ENCODE measurements around the gene LAMB3. TPM values are rescaled to one million over a fixed set of nuclear protein-coding genes. Genes with fewer than 3 reads are reported as not detected.

Gene LAMB3
- total RNA-seq, 1 experiment from 2014 or later: 0.45 TPM

DNA sequence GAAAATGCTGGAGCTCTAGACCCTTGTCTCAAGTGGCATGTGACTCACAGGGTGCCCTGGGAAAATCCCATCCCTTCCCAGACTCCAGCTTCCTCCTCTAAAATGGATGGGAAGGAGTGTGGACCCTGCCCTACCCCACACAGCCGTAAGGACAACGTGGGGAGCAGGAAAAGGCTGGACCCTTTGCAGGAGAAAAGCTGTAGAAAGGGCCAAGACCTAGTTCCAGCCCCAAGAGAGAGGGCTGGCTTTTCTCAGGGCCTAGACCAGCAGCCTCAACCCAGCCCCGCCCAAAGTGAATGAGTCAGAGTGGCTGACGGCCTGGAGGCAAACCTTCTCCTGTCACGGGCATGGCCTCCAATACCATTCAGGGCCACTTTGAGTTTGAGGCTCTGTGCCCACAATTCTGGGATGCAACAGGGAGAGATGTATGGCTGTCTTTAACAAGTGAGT is 1.1 kb downstream of the LAMB3 start:
- Histone ChIP-seq H3K4me3 (ENCODE audit: insufficient read depth, low read depth, low read length) (no peak overlapping the region), H3K36me3 (replicated peaks; ENCODE audit: control insufficient read depth, insufficient read depth, low read length) (no peaks in the 10 kb centered on the region), H3K27me3 (ENCODE audit: control insufficient read depth, insufficient read depth, low read length) (no peaks in the 10 kb centered on the region; the same call in 1 of the 2 replicates)
- no peak for DNase-seq

DNA sequence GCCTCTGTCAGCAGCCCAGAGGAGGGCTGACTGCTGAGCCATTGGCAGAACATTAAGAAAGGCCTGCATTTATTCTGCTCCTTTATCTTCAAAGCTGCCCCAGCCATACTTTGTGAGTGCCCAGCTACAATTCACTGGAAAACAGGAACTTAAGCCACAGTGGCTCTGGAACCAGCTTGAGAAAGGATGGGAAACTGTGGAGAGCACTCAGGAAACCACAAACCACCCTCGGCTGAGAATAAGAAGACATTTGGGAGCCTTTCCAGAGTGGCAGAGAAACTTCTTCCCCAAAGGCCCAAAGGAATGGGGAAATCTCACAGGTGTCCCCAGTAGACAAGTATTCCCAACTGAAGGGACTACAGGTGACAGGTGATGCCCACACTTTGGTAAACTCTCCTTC is 1.8 kb downstream of the LAMB3 start:
- no peaks in the 10 kb centered on the region; the same call in 1 of the 2 replicates for H3K27me3 ChIP-seq (ENCODE audit: control insufficient read depth, insufficient read depth, low read length)
- no peak overlapping the region for H3K4me3 ChIP-seq (ENCODE audit: insufficient read depth, low read depth, low read length)
- DNase-seq: no peak
- no peaks in the 10 kb centered on the region for H3K36me3 ChIP-seq (replicated peaks; ENCODE audit: control insufficient read depth, insufficient read depth, low read length)

DNA sequence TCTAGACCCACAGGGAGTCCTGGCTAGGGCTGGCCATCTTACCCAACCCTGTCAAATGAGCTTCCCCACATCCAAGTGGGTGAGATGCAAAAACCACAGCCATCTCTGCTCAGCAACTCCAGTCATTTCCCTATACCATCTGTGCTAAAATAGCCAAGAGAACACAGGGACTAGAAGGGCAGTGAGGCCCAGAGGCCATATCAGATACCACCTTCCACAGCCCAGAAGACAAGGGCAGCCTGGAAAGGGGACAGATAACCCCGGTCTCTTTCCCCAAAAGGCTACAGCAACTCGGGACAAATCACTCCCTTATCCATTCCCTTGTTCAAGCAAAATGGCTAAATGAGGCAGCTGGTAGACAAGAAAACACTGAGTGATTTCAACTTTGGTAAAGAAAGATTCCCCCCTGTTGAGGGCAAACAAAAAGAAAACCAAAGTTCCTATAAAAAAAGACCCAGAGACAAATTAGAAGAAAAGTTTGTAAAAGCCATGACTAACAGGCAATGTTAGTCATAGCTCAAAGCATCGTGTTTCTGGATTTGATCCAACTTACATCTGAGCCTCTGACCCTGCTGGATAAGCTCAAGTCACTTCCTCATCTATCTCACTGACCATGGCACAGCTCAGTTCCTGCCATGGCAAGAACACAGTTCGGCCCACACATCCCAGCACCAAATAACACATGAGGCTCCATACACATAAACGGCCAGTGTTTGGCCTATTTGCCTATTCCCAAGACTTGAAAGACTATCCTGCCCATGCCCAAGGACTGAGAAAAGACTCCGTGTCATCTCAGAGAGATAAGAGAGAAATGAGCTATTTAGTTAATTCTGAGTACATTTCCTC is 3.1 kb downstream of the LAMB3 start:
- no peak for DNase-seq
- Histone ChIP-seq H3K27me3 (ENCODE audit: control insufficient read depth, insufficient read depth, low read length) (no peaks in the 10 kb centered on the region), H3K4me3 (ENCODE audit: insufficient read depth, low read depth, low read length) (no peak overlapping the region), H3K36me3 (replicated peaks; ENCODE audit: control insufficient read depth, insufficient read depth, low read length) (no peaks in the 10 kb centered on the region)

DNA sequence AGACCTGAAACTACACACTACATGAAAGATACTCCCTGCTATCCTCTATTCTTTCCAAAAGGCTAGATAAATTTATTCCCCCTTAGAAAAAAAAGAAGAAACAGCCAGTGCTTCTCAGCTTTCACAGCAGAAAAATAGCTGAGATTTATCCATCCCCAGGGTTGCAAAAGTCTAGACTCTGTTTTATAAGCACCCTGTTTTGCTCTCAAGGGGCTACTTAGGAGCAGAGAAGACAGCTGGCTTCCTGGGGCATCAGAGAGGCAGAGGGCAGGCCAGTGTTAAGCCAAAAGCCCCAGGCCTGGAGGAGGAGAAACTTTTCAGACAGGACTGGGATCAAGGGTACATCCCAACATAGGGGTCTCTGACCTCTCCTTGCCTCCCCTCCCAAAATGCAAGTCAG is 3.9 kb downstream of the LAMB3 start:
- H3K27me3 ChIP-seq (ENCODE audit: control insufficient read depth, insufficient read depth, low read length): no peaks in the 10 kb centered on the region
- H3K4me3 ChIP-seq (ENCODE audit: insufficient read depth, low read depth, low read length): no peak overlapping the region
- no peaks in the 10 kb centered on the region for H3K36me3 ChIP-seq (replicated peaks; ENCODE audit: control insufficient read depth, insufficient read depth, low read length)
- DNase-seq: no peak

DNA sequence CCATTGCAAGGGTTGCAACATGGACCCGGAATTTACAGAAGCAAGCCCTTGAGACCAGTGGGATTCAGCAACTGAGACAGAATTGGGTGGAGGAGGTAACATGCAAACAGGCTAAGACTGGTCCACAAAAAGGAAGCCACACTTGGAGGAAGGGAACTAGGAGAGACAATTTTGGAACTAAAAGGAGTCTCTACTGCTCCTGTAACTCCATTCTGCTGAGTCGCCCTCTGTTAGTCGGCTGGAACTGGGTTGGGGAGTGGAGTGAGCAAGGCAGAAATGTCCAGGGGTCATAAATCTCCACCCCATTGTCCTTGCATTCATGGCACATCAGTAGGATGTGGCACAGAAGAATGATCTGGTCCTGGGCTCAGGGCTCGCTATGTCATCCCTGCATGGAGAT is 5.1 kb downstream of the LAMB3 start:
- no peak for DNase-seq
- Histone ChIP-seq H3K27me3 (ENCODE audit: control insufficient read depth, insufficient read depth, low read length) (no peaks in the 10 kb centered on the region), H3K36me3 (replicated peaks; ENCODE audit: control insufficient read depth, insufficient read depth, low read length) (no peaks in the 10 kb centered on the region), H3K4me3 (ENCODE audit: insufficient read depth, low read depth, low read length) (no peak overlapping the region)

DNA sequence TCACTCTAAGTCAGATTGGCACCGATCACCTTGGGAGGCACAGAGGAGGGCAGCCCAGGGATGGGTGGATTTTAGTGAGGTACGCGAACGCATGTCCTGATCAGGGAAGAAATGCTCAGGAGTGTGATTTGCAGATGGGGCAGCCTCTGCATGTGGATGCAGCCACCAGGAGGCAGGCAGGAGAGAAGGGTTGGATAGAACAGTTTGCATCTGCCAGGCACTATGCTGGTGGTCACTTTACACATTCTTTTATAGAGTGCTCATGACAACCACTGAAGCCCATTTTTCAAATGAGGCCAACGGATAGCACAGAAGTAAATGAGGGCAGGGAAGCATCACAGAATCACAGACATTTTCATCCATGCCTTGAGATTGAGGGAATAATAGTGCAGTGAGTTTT is 5.7 kb downstream of the LAMB3 start:
- no peaks in the 10 kb centered on the region for H3K27me3 ChIP-seq (ENCODE audit: control insufficient read depth, insufficient read depth, low read length)
- peak; percentile 61 for DNase-seq
- H3K36me3 ChIP-seq (replicated peaks; ENCODE audit: control insufficient read depth, insufficient read depth, low read length): no peaks in the 10 kb centered on the region
- H3K4me3 ChIP-seq (ENCODE audit: insufficient read depth, low read depth, low read length): no peak overlapping the region

DNA sequence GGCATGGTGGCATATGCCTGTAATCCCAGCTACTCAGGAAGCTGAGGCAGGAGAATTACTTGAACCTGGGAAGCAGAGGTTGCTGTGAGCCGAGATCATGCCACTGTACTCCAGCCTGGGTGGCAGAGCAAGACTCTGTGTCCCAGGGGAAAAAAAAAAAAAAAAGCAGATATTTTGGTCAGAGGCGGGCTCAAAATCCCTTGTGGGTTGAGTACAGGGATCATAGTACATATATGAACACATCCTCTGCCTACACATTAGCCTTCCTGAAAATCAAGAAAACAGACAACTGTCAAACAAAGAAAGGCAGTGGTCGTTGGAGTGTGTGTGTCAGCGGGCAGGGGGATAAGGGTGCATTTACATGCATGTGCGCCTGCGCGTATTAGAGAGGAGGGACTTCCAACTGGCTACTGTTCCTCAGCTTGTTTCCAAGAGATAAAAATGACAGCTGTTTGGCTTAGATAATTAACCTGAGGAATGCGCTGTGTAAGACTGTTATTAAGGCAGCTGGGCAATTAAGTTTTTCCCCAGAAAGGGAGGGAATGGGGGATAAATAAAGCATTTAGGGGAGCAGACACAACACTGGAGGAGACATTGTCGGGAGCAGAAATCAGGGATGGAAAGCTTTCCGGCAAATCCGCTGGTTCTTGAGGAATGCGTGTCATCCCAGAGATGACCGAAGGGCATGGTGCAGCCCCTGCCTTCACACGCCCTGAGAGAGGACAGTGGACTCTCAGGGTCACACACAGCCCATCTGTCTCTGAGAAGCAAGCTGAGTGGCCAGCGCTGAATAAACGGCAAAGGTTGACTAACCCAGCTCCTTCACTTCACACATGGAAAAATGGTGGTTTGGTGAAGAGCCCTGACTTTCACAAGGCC is 6.4 kb downstream of the LAMB3 start:
- Histone ChIP-seq H3K27me3 (ENCODE audit: control insufficient read depth, insufficient read depth, low read length) (no peaks in the 10 kb centered on the region), H3K4me3 (ENCODE audit: insufficient read depth, low read depth, low read length) (no peak overlapping the region), H3K36me3 (replicated peaks; ENCODE audit: control insufficient read depth, insufficient read depth, low read length) (no peaks in the 10 kb centered on the region)
- no peak for DNase-seq

DNA sequence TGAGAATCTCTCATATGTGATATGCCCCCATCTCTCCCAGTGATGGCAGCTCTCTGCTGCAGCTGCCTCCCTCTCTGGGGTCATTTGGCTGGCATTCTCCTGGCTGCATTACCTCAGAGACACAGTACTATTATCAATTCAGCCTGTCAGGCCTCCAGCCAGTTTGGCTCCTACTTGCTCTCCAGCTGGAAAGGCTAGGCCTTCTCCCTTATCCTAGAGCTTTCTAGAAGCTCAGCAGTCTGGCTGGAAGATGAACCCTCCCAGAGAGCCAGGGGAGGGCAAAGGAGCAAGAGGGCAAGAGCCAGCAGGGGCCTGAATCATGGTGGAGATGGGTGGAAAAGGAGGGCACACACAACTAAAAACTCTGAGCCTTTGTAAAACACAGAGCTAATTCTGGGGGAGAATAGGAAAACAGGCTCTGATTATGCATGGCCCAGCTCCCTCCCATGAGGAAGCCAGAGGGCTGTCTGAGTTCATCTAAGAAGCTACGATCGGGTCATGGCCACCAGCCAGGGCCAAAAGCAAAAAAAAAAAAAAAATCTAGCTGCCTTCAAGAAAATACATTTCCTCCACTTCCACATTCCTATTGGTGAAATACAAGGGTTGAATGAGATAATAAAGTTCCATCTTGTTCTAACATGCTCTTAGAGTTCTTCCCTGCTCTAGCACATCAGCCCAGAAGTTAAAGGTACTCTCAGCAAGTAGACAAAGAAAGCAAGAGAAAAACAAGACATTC is 8.8 kb downstream of the LAMB3 start:
- DNase-seq: no peak
- no peaks in the 10 kb centered on the region for H3K36me3 ChIP-seq (replicated peaks; ENCODE audit: control insufficient read depth, insufficient read depth, low read length)
- H3K27me3 ChIP-seq (ENCODE audit: control insufficient read depth, insufficient read depth, low read length): no peaks in the 10 kb centered on the region
- no peak overlapping the region for H3K4me3 ChIP-seq (ENCODE audit: insufficient read depth, low read depth, low read length)

DNA sequence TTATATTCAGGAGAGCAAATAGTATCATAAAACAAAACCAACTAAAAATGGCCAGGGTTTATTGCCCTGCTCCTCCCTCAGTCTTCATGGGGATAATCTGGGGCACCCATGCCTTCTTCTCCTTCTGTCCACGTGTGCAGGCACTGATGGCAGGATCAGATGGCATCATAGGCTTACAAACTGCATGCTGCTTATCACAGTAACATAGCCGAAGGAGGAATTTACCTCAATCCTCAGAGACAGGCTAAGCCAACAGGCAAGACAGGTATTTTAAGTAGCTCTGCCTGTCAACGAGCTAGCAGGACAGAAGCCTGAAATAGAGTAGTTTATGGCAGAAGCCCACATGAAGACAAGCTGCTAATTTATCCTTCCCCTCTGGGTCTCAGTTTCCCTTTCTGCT is 9.4 kb downstream of the LAMB3 start:
- Histone ChIP-seq H3K4me3 (ENCODE audit: insufficient read depth, low read depth, low read length) (no peak overlapping the region), H3K36me3 (replicated peaks; ENCODE audit: control insufficient read depth, insufficient read depth, low read length) (no peaks in the 10 kb centered on the region), H3K27me3 (ENCODE audit: control insufficient read depth, insufficient read depth, low read length) (no peaks in the 10 kb centered on the region)
- DNase-seq: no peak

DNA sequence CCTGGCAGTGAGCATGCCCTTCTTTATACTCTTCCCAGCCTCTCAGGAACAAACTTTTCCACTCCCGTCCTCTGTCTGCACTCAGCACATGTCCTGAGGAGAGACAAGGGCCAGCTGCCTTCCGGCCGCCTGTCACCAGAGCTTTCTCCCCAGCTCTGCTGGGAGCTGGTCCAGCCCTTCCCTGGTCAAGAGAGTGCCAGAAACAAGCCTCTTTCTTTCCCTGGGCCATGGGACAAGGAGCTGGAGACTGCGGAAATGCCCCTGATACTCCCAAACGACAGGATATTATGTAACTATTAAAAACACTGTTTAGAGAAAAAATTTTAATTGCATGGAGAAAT is 10.4 kb downstream of the LAMB3 start:
- H3K27me3 ChIP-seq (ENCODE audit: control insufficient read depth, insufficient read depth, low read length): no peaks in the 10 kb centered on the region
- H3K4me3 ChIP-seq (ENCODE audit: insufficient read depth, low read depth, low read length): no peak overlapping the region
- no peaks in the 10 kb centered on the region for H3K36me3 ChIP-seq (replicated peaks; ENCODE audit: control insufficient read depth, insufficient read depth, low read length)
- DNase-seq: no peak

DNA sequence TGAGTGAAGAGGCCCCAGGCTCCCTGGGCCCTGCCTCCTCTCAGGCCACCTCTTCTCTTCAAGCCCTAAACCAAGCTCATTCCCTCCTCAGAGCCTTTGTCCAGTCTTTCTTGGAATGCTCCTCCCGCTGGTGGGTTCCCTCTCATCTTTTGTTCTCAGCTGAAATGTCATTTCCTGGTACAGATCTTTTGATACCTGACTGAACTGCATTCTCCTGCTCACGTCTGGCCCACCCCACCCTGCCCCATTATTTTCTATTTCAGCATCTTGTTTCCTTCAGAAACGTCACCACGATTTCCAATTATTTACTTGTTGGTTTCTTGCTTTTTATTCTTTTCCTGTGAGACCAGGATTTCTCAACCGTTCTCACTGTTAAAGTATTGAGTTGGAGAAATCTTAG is 16.4 kb downstream of the LAMB3 start:
- Histone ChIP-seq H3K36me3 (replicated peaks; ENCODE audit: control insufficient read depth, insufficient read depth, low read length) (no peaks in the 10 kb centered on the region), H3K27me3 (ENCODE audit: control insufficient read depth, insufficient read depth, low read length) (no peaks in the 10 kb centered on the region; the same call in 1 of the 2 replicates), H3K4me3 (ENCODE audit: insufficient read depth, low read depth, low read length) (no peak overlapping the region)
- no peak for DNase-seq

DNA sequence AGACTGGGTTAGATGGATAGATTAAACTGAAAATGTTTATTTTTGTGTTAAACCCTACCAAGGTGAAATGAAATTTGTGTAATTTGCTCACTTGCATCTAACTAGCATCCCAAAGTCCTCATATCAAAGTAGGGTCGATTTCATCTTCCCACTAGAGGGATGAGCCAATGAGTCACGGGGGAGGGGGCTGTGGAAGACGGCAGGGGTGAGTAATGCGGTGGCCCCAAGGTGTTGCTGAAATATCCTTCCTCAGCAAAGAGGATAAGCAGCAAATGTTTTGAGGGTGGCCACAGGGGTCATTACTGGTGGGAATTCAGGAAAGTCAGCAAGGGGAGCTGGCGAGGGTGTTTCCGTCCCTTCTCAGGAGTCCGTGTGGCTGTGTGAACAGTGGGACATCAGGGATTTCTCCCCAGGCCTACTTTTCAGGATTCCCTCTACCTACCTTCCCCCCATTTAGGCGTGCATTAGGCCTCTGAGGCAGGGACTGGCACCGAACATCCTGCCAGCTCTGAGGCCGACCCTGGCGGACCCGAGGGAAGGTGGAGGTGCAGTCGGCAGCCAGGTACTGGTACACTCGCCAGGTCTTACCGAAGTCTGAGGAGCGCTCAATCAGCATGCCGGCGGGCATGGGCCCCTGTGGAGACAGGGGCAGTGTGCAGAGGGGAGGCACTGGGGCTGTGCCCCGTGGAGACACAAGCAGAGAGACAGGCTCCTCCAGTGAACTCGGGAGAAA is 18.1 kb downstream of the LAMB3 start:
- DNase-seq: no peak
- Histone ChIP-seq H3K36me3 (replicated peaks; ENCODE audit: control insufficient read depth, insufficient read depth, low read length) (no peaks in the 10 kb centered on the region), H3K4me3 (ENCODE audit: insufficient read depth, low read depth, low read length) (no peak overlapping the region), H3K27me3 (ENCODE audit: control insufficient read depth, insufficient read depth, low read length) (no peaks in the 10 kb centered on the region; the same call in 1 of the 2 replicates)

DNA sequence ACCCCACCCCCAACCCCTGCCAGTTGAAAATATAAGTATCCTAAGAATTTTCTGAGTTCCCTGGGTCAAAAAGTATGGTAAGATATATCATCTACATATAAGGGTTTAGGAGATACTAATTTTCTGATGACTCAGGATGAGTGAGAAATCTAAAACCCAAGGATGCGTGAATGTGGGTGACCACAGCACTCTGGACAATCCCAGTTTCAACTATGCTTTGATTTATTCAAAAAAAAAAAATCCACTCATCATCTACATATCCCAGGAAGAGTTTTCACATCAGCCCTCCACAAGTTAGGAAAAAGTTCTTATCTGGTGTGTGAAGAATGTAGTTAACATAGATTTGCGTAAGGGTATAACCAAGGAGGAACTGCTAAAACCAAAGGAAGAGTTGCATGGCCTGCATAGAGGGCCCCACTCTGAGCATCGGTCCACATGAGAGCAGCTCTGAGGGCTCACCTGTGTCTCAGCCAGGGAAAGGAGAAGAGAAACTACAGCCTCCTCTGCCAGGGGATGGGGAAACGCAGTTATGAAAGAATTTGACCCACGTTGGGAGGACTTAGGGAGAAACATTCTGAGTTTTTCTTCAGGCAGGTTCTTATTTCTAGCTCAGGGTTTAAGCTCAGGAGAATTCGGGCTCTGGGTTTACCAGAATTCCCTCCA is 18.8 kb downstream of the LAMB3 start:
- H3K4me3 ChIP-seq (ENCODE audit: insufficient read depth, low read depth, low read length): no peak overlapping the region
- no peak for DNase-seq
- H3K27me3 ChIP-seq (ENCODE audit: control insufficient read depth, insufficient read depth, low read length): no peaks in the 10 kb centered on the region; the same call in 1 of the 2 replicates
- no peaks in the 10 kb centered on the region for H3K36me3 ChIP-seq (replicated peaks; ENCODE audit: control insufficient read depth, insufficient read depth, low read length)
